Umbilical cord (tissue), 2 donors: Measurements from ENCODE around the gene NPW. TPM values are rescaled to one million over a fixed set of nuclear protein-coding genes. Genes with fewer than 3 reads are reported as not detected.

Experiments used
- DNase-seq: peaks from one replicate; pipeline ENCODE4 v3.0.0-alpha.2; 2015; ENCODE audit warnings: low spot score
- total RNA-seq: library from RNA; depleted of rRNA; stranded (reverse); fragments of >200 nt; gene quantifications from one replicate; pipeline ENCODE4 v1.2.3, GENCODE V29; 2014; ENCODE audit warnings: low replicate concordance; ENCODE audit not compliant: insufficient read depth

Gene NPW
- total RNA-seq, 1 donor from 2014 or later: not detected

- DNase-seq: no peak
Measured at GRCh38 chr16:2034696-2035430, 15.3 kb downstream of the NPW start.

- DNase-seq: peak; percentile 84
Measured at GRCh38 chr16:2035431-2036199, 16.0 kb downstream of the NPW start.

- DNase-seq: no peak
Measured at GRCh38 chr16:2036200-2036966, 16.8 kb downstream of the NPW start.

GRCh38 chr16:2037115-2037514, 17.5 kb downstream of the NPW start:
- DNase-seq: no peak

- DNase-seq: no peak
Measured at GRCh38 chr16:2037647-2038381, 18.2 kb downstream of the NPW start.

- peak; percentile 70 for DNase-seq
Measured at GRCh38 chr16:2038382-2039231, 19.0 kb downstream of the NPW start.

- DNase-seq: peak; percentile 97
Measured at GRCh38 chr16:2039274-2040031, 19.9 kb downstream of the NPW start.

GRCh38 chr16:2040041-2040786, 20.6 kb downstream of the NPW start:
- no peak for DNase-seq

- DNase-seq: no peak
Measured at GRCh38 chr16:2040787-2041522, 21.4 kb downstream of the NPW start.

- DNase-seq: peak; percentile 19
Measured at GRCh38 chr16:2042171-2042985, 22.8 kb downstream of the NPW start.

- no peak for DNase-seq
Measured at GRCh38 chr16:2042986-2043666, 23.5 kb downstream of the NPW start.

GRCh38 chr16:2043667-2044451, 24.3 kb downstream of the NPW start:
- peak; percentile 41 for DNase-seq

- DNase-seq: no peak
Measured at GRCh38 chr16:2044541-2044940, 25.0 kb downstream of the NPW start.

- no peak for DNase-seq
Measured at GRCh38 chr16:2045965-2046892, 26.6 kb downstream of the NPW start.

GRCh38 chr16:2046893-2047329, 27.3 kb downstream of the NPW start:
- DNase-seq: no peak
